Upper lobe of right lung (tissue), 1 donor: ENCODE measurements around the gene SUMO3. TPM values are rescaled to one million over a fixed set of nuclear protein-coding genes. Genes with fewer than 3 reads are reported as not detected.

Experiments
- ATAC-seq: fragments of 200-7000 bp; cut with Tn5 transposase; one replicate; pipeline ENCODE4 v1.9.1; 2020; ENCODE audit warnings: mild to moderate bottlenecking, moderate library complexity
- DNase-seq: peaks from one replicate; pipeline ENCODE4 v3.0.0-alpha.2; 2020
- H3K27ac ChIP-seq: fragments of 200-600 bp; one replicate; pipeline ENCODE4 v1.8.0; 2022
- H3K27me3 ChIP-seq: fragments of 200-600 bp; one replicate; pipeline ENCODE4 v1.8.0; 2022; ENCODE audit warnings: mild to moderate bottlenecking
- H3K36me3 ChIP-seq: fragments of 200-600 bp; one replicate; pipeline ENCODE4 v1.8.0; 2022
- H3K4me1 ChIP-seq: fragments of 200-600 bp; one replicate; pipeline ENCODE4 v1.8.0; 2022
- H3K4me3 ChIP-seq: fragments of 200-600 bp; one replicate; pipeline ENCODE4 v1.8.0; 2022; ENCODE audit warnings: mild to moderate bottlenecking
- H3K9me3 ChIP-seq: fragments of 200-600 bp; one replicate; pipeline ENCODE4 v1.8.0; 2022
- CTCF ChIP-seq: fragments of 200-600 bp; IDR thresholded peaks from one replicate; pipeline ENCODE4 v1.8.0; 2022; ENCODE audit warnings: antibody characterized with exemption
- intact Hi-C: fragments of 100-400 bp; cut with DNase I; formaldehyde crosslinking; loops from one replicate; pipeline ENCODE4 v1.11.0; 2022
- total RNA-seq: library from RNA; stranded (reverse); fragmentation: NEBNext Ultra II Directional; extraction: Animal tissue kit (Norgen Biotek cat#: 25700); gene quantifications from one replicate; pipeline ENCODE4 v1.2.1, GENCODE V29; 2021
- donor health status: DM: no; HTN: yes; CAD: no; lungs with severe emphysema.

Gene SUMO3
- total RNA-seq, 1 donor from 2014 or later: 85.0 TPM

DNA sequence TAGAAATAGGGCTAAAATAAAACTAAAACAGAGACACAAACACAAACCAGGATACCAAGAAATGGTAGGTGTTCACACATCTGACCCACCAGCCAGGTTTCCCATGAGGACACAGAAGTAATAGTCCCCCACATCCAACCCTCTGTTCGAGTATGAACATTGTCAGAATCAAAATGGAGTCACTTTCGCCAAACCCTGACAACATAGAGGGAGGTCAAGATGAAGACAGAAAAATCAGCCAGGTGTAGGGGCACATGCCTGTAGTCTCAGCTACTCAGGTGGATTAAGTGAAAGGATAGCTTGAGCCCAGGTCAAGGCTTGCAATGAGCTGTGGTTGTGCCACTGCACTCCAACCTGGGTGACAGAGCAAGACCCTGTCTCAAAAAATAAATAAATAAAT lies 20.1 kb downstream of the SUMO3 start:
- no peak for ATAC-seq
- peaks cover 23% of the 10 kb centered on the region for H3K4me1 ChIP-seq
- intact Hi-C loops: no loop called here
- H3K4me3 ChIP-seq: no peak overlapping the region
- DNase-seq: no peak
- H3K27me3 ChIP-seq: no peaks in the 10 kb centered on the region
- peaks cover 23% of the 10 kb centered on the region for H3K36me3 ChIP-seq
- H3K27ac ChIP-seq: no peak overlapping the region
- no peak for TF ChIP-seq CTCF
- H3K9me3 ChIP-seq: no peaks in the 10 kb centered on the region

DNA sequence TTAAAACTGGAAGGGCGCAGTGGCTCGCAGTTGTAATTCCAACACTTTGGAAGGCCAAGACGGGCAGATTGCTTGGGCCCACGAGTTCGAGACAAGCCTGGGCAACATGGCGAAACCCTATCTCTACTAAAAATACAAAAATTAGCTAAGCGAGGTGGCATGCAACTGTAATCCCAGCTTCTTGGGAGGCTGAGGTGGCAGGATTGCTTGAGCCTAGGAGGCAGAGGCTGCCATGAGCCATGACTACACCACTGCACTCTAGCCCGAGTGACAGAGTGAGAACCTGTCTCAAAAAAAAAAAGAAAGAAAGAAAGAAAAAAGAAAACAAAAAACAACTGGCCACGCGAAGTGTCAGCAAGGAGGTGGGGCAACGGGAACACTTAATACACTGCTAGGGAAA lies 22.5 kb downstream of the SUMO3 start:
- DNase-seq (no peak), ATAC-seq (no peak)
- intact Hi-C loops: no loop called here
- no peak for TF ChIP-seq CTCF
- Histone ChIP-seq H3K27ac (no peak overlapping the region), H3K4me3 (no peak overlapping the region), H3K9me3 (no peaks in the 10 kb centered on the region), H3K4me1 (peaks cover 15% of the 10 kb centered on the region), H3K27me3 (no peaks in the 10 kb centered on the region), H3K36me3 (peaks cover 23% of the 10 kb centered on the region)

DNA sequence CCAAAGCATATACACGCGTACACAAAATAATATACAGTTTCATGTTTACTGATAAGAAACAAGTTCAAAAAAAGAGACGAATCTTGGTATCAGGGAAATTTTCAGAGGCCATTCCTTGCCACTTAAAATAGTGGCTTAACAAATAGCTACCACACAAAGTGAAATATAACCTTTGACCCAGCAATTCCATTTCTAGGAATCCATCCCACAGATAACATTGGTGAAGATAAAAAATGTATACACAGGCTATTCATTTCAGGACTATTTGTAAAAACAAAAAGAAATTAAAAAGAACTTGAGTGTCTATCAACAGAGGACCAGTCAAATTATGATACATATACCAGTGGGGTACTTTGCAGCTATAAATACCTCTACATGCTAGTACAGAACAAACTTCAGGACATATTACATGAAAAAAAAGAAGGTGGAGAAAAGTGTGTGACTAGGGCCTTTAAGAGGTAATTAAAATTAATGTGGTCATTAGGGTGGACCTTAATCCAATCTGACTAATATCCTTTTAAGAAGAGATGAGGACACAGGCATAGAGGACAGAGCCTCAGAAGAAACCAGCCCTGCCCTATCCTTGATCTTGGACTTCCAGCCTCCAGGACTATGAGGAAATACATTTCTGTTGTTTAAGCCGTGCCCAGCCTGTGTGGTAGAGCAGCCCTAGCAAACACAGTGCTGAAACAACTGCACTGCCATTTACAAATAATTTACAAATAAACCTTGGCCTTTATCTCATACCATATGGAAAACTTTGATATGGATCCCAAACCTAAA lies 24.1 kb downstream of the SUMO3 start:
- DNase-seq: no peak
- Histone ChIP-seq H3K9me3 (no peaks in the 10 kb centered on the region), H3K36me3 (peaks cover 16% of the 10 kb centered on the region), H3K27me3 (no peaks in the 10 kb centered on the region), H3K27ac (no peak overlapping the region), H3K4me3 (no peak overlapping the region), H3K4me1 (peaks cover 8% of the 10 kb centered on the region)
- no peak for TF ChIP-seq CTCF
- no peak for ATAC-seq
- intact Hi-C loops: loop anchor here (2.0 kb wide), 1 partner anchor 283 kb away; no protein-coding TSS in a partner anchor

GRCh38 chr21:44792702-44793591 lies 24.9 kb downstream of the SUMO3 start:
- H3K9me3 ChIP-seq: no peaks in the 10 kb centered on the region
- peak; percentile 85 for TF ChIP-seq CTCF
- H3K4me3 ChIP-seq: no peak overlapping the region
- H3K4me1 ChIP-seq: peaks cover 8% of the 10 kb centered on the region
- H3K27me3 ChIP-seq: no peaks in the 10 kb centered on the region
- H3K27ac ChIP-seq: no peak overlapping the region
- peaks cover 8% of the 10 kb centered on the region for H3K36me3 ChIP-seq
- DNase-seq (no peak), ATAC-seq (peak; percentile 96)
- intact Hi-C loops: loop anchor here (2.0 kb wide), 1 partner anchor 282 kb away; no protein-coding TSS in a partner anchor

DNA sequence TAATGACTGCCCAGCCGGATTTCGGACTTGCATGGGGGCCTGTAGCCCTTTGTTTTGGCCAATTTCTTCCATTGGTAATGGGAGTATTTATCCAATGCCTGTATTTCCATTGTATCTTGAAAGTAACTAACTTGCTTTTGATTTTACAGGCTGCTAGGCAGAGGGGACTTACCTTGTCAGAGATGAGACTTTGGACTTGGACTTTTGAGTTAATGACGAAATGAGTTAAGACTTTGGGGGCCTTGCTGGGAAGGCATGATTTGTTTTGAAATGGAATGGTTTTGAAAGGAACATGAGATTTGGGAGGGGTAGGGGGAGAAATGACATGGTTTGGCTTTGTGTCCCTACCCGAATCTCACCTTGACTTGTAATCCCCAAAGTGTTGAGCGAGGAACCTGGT lies 25.9 kb downstream of the SUMO3 start:
- peaks cover 5% of the 10 kb centered on the region for H3K36me3 ChIP-seq
- no peaks in the 10 kb centered on the region for H3K27me3 ChIP-seq
- H3K9me3 ChIP-seq: no peaks in the 10 kb centered on the region
- H3K27ac ChIP-seq: no peak overlapping the region
- H3K4me1 ChIP-seq: peaks cover 8% of the 10 kb centered on the region
- no peak for ATAC-seq
- TF ChIP-seq CTCF: no peak
- intact Hi-C loops: loop anchor here (2.0 kb wide), 1 partner anchor 281 kb away; no protein-coding TSS in a partner anchor
- no peak overlapping the region for H3K4me3 ChIP-seq
- DNase-seq: no peak
